Measurements from ENCODE around the gene KIAA1671. TPM values are rescaled to one million over a fixed set of nuclear protein-coding genes. Genes with fewer than 3 reads are reported as not detected.

The KIAA1671 gene
- total and polyA plus RNA-seq, 2 donors (not counting 1 experiment from before 2014, with no cell fraction given): 0.01 to 0.02 TPM

DNA sequence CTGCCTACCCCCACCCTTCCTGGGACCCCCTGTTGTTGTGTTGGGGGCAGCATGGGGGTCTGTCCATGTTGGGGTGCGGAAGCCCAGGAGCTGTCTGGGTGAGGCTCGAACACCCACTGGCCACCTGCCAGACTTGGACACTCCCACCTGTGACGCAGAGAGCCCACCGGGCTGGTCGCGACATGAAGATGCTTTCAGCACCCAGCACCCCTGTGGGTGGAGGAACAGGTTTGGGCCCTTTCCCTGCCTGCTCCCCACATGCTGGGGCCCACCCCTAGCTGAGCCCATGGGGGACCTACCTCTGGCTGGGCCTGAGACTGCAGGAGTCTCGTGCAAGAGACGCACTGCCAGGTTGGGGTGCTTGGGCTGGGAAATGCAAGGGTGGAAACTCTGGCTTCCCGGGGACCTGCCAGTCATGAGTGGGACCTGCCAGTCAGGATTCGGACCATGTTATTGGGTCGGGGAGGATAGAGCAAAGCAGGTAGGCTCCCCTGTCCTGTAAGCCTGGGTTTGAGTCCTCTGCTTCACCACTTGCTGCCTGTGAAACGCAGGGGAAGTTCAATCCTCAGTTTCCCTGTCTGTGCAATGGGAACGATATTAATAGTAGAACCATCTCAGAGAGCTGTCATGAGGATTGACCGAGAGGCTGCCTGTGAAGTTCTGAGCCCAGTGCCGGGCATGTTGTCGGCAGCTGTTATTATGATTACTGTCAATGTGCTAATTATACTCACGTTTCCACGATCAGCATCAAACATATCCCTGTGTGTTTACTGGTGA is 24.1 kb downstream of the KIAA1671 start:
- DNase-seq: no peak
- H3K36me3 ChIP-seq (replicated peaks in 1 of 2; ENCODE audit: control extremely low read depth in 1 of 2, control insufficient read depth in 1 of 2, extremely low read depth in 1 of 2, insufficient read depth in 2 of 2, low read length in 1 of 2): no peaks in the 10 kb centered on the region
- H3K4me1 ChIP-seq (ENCODE audit: control insufficient read depth in 2 of 2, insufficient read depth in 2 of 2, low read length in 2 of 2): no peaks in the 10 kb centered on the region
- no peaks in the 10 kb centered on the region for H3K27me3 ChIP-seq (replicated peaks in 1 of 4; ENCODE audit: control extremely low read depth in 1 of 4, control insufficient read depth in 3 of 4, insufficient read depth in 4 of 4, low read length in 3 of 4)
- intact Hi-C loops (cut with micrococcal nuclease): no loop called here
- H3K4me2 ChIP-seq (replicated peaks; ENCODE audit: low read depth, low read length, poor library complexity, severe bottlenecking): no peak overlapping the region
- no peak overlapping the region for H3K27ac ChIP-seq (ENCODE audit: low read length in 2 of 2)
- ChIA-PET CTCF (no interaction called here), POLR2A (no interaction called here)
- Mint-ChIP-seq H3K27me3 (no peaks in the 10 kb centered on the region), H3K4me3 (no peak overlapping the region), H3K4me1 (no peaks in the 10 kb centered on the region), H3K9me3 (ENCODE audit: insufficient read depth) (no peaks in the 10 kb centered on the region), H3K27ac (no peak overlapping the region)
- no peaks in the 10 kb centered on the region for H3K79me2 ChIP-seq (ENCODE audit: control insufficient read depth, insufficient read depth, low read length)
- ATAC-seq (ENCODE audit: low read depth): no peak
- H3K4me3 ChIP-seq (ENCODE audit: control extremely low read depth in 1 of 5, extremely low read depth in 1 of 5, insufficient read depth in 1 of 5, low read depth in 2 of 5, low read length in 4 of 5): no peak overlapping the region
- H3K9ac ChIP-seq (ENCODE audit: low read length): no peak overlapping the region
- no peaks in the 10 kb centered on the region for H3K9me3 ChIP-seq (ENCODE audit: control extremely low read depth in 1 of 3, control insufficient read depth in 2 of 3, insufficient read depth in 1 of 3, low read length in 2 of 3)
- no peak overlapping the region for H2AFZ ChIP-seq (ENCODE audit: insufficient read depth, low read depth, low read length, poor library complexity, severe bottlenecking)
- WGBS (ENCODE audit: insufficient coverage): 90% methylated on average over 11 of the region's 18 CpGs
- TF ChIP-seq EZH2 (IDR thresholded peaks at IDR 0.05; ENCODE audit: borderline replicate concordance, insufficient read depth, low read depth, low read length, poor library complexity, severe bottlenecking): no peak
- TF ChIP-seq, protein P1, sequence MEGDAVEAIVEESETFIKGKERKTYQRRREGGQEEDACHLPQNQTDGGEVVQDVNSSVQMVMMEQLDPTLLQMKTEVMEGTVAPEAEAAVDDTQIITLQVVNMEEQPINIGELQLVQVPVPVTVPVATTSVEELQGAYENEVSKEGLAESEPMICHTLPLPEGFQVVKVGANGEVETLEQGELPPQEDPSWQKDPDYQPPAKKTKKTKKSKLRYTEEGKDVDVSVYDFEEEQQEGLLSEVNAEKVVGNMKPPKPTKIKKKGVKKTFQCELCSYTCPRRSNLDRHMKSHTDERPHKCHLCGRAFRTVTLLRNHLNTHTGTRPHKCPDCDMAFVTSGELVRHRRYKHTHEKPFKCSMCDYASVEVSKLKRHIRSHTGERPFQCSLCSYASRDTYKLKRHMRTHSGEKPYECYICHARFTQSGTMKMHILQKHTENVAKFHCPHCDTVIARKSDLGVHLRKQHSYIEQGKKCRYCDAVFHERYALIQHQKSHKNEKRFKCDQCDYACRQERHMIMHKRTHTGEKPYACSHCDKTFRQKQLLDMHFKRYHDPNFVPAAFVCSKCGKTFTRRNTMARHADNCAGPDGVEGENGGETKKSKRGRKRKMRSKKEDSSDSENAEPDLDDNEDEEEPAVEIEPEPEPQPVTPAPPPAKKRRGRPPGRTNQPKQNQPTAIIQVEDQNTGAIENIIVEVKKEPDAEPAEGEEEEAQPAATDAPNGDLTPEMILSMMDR (IDR thresholded peaks at IDR 0.05): no peak
- H4K20me1 ChIP-seq (ENCODE audit: control insufficient read depth, insufficient read depth, low read length, poor library complexity, severe bottlenecking): no peaks in the 10 kb centered on the region

GRCh38 chr22:24977370-24978221 is 25.1 kb downstream of the KIAA1671 start:
- Histone ChIP-seq H3K9ac (ENCODE audit: low read length) (no peak overlapping the region), H3K36me3 (replicated peaks in 1 of 2; ENCODE audit: control extremely low read depth in 1 of 2, control insufficient read depth in 1 of 2, extremely low read depth in 1 of 2, insufficient read depth in 2 of 2, low read length in 1 of 2) (no peaks in the 10 kb centered on the region), H3K4me1 (ENCODE audit: control insufficient read depth in 2 of 2, insufficient read depth in 2 of 2, low read length in 2 of 2) (no peaks in the 10 kb centered on the region), H4K20me1 (ENCODE audit: control insufficient read depth, insufficient read depth, low read length, poor library complexity, severe bottlenecking) (no peaks in the 10 kb centered on the region), H3K4me3 (ENCODE audit: control extremely low read depth in 1 of 5, extremely low read depth in 1 of 5, insufficient read depth in 1 of 5, low read depth in 2 of 5, low read length in 4 of 5) (no peak overlapping the region), H3K27ac (ENCODE audit: low read length in 2 of 2) (no peak overlapping the region), H3K79me2 (ENCODE audit: control insufficient read depth, insufficient read depth, low read length) (no peaks in the 10 kb centered on the region), H3K4me2 (replicated peaks; ENCODE audit: low read depth, low read length, poor library complexity, severe bottlenecking) (no peak overlapping the region), H3K27me3 (replicated peaks in 1 of 4; ENCODE audit: control extremely low read depth in 1 of 4, control insufficient read depth in 3 of 4, insufficient read depth in 4 of 4, low read length in 3 of 4) (peaks cover 0 to 3% (median 0%) of the 10 kb centered on the region in 4 experiments), H2AFZ (ENCODE audit: insufficient read depth, low read depth, low read length, poor library complexity, severe bottlenecking) (no peak overlapping the region), H3K9me3 (ENCODE audit: control extremely low read depth in 1 of 3, control insufficient read depth in 2 of 3, insufficient read depth in 1 of 3, low read length in 2 of 3) (no peaks in the 10 kb centered on the region)
- Mint-ChIP-seq H3K27ac (no peak overlapping the region), H3K27me3 (peaks cover 5% of the 10 kb centered on the region), H3K4me1 (no peaks in the 10 kb centered on the region), H3K4me3 (no peak overlapping the region), H3K9me3 (ENCODE audit: insufficient read depth) (no peaks in the 10 kb centered on the region)
- CTCF ChIA-PET: no interaction called here
- no peak for DNase-seq
- no peak for TF ChIP-seq EZH2 (IDR thresholded peaks at IDR 0.05; ENCODE audit: borderline replicate concordance, insufficient read depth, low read depth, low read length, poor library complexity, severe bottlenecking)
- TF ChIP-seq, protein P1 (IDR thresholded peaks at IDR 0.05): no peak
- intact Hi-C loops (cut with micrococcal nuclease): no loop called here
- WGBS (ENCODE audit: insufficient coverage): 91% methylated on average over 7 of the region's 12 CpGs
- ATAC-seq (ENCODE audit: low read depth): no peak
- POLR2A ChIA-PET: no interaction called here
